SK-N-SH (cell line): ENCODE data around the gene HDLBP. TPM values are rescaled to one million over a fixed set of nuclear protein-coding genes. Genes with fewer than 3 reads are reported as not detected.

ENCODE experiments used
- CTCF ChIA-PET: fragments of 300-600, 350-600 bp; formaldehyde crosslinking; extraction: SDS; loops from one replicate; lab custom pipeline; 2021; lab: Yijun Ruan, JAX
- POLR2A ChIA-PET: fragments of 350-600 bp; sonication (Branson Sonifier 250); formaldehyde crosslinking; extraction: SDS; loops from one replicate; lab custom pipeline; 2020; ENCODE audit warnings: antibody characterized with exemption, inconsistent platforms; lab: Yijun Ruan, JAX
- DNase-seq: peaks from one replicate; pipeline ENCODE4 v3.0.0; 2012
- H2AFZ ChIP-seq: fragments of 200-600 bp; sonication (generic); 2 replicates; pipeline ENCODE4 v1.8.1; 2016; ENCODE audit warnings: antibody characterized with exemption, mild to moderate bottlenecking, low read depth
- H3F3A ChIP-seq: fragments of 200-600 bp; sonication (generic); replicated peaks from 2 replicates; pipeline ENCODE3; 2016; ENCODE audit warnings: antibody characterized with exemption, mild to moderate bottlenecking; ENCODE audit not compliant: insufficient read depth
- H3K27ac ChIP-seq, 2 experiments: fragments of 200-500 bp in 1 of 2; fragments of 200-600 bp in 1 of 2; sonication (Bioruptor generic) in 1 of 2; sonication (generic), shearing (Covaris generic) in 1 of 2; 2 replicates each; pipeline versions ENCODE4 v1.5.1 to v1.6.1; 2014 to 2016; ENCODE audit warnings: low read depth in 2 of 2, inconsistent platforms in 1 of 2, low read length in 1 of 2, mild to moderate bottlenecking in 1 of 2, mixed read lengths in 1 of 2
- H3K27me3 ChIP-seq: fragments of 200-600 bp; sonication (generic), shearing (Covaris generic); 2 replicates; pipeline ENCODE4 v1.6.1; 2016; ENCODE audit warnings: mixed run types; ENCODE audit not compliant: insufficient read depth
- H3K36me3 ChIP-seq, 2 experiments: fragments of 200-500 bp in 1 of 2; fragments of 200-600 bp in 1 of 2; sonication (Bioruptor generic) in 1 of 2; sonication (generic) in 1 of 2; replicated peaks in 1 of 2; 2 replicates each; pipeline versions ENCODE3 to v1.5.1; 2014 to 2016; ENCODE audit warnings: low read length in 1 of 2, mild to moderate bottlenecking in 1 of 2; ENCODE audit not compliant: insufficient read depth in 2 of 2, control insufficient read depth in 1 of 2
- H3K4me1 ChIP-seq, 2 experiments: fragments of 200-500 bp in 1 of 2; fragments of 200-600 bp in 1 of 2; sonication (Bioruptor generic) in 1 of 2; sonication (generic), shearing (Covaris generic) in 1 of 2; 2 replicates each; pipeline versions ENCODE4 v1.5.1 to v1.6.1; 2014 to 2016; ENCODE audit warnings: low read depth in 1 of 2, low read length in 1 of 2, mixed run types in 1 of 2; ENCODE audit not compliant: insufficient read depth in 2 of 2, control insufficient read depth in 1 of 2
- H3K4me2 ChIP-seq: fragments of 200-600 bp; sonication (generic), shearing (Covaris generic); 2 replicates; pipeline ENCODE4 v1.6.1; 2017; ENCODE audit warnings: mixed run types
- H3K4me3 ChIP-seq, 2 experiments: fragments of 200-500 bp in 1 of 2; fragments of 200-600 bp in 1 of 2; sonication (Bioruptor generic) in 1 of 2; sonication (generic), shearing (Covaris generic) in 1 of 2; 2 replicates each; pipeline versions ENCODE4 v1.5.1 to v1.8.1; 2014 to 2016; ENCODE audit warnings: low read depth in 2 of 2, inconsistent platforms in 1 of 2, low read length in 1 of 2, mild to moderate bottlenecking in 1 of 2, mixed read lengths in 1 of 2, moderate library complexity in 1 of 2
- H3K79me2 ChIP-seq: fragments of 200-600 bp; sonication (generic); 2 replicates; pipeline ENCODE4 v1.8.1; 2017; ENCODE audit warnings: mild to moderate bottlenecking; ENCODE audit not compliant: insufficient read depth
- H3K9ac ChIP-seq: fragments of 200-600 bp; sonication (generic); 2 replicates; pipeline ENCODE4 v1.6.1; 2017; ENCODE audit warnings: mixed run types
- H3K9me2 ChIP-seq: fragments of 200-600 bp; sonication (generic); 2 replicates; pipeline ENCODE4 v1.6.1; 2017; ENCODE audit warnings: mixed run types
- H3K9me3 ChIP-seq: fragments of 200-600 bp; sonication (generic); 2 replicates; pipeline ENCODE4 v1.6.1; 2017; ENCODE audit warnings: mixed run types, mild to moderate bottlenecking, moderate library complexity
- H4K20me1 ChIP-seq: fragments of 200-600 bp; sonication (generic); 2 replicates; pipeline ENCODE4 v1.6.1; 2017; ENCODE audit warnings: mild to moderate bottlenecking, mixed run types; ENCODE audit not compliant: insufficient read depth
- CHD2 ChIP-seq: fragments of 150-350 bp; IDR thresholded peaks from 2 replicates; pipeline ENCODE4 v1.6.1; 2018; ENCODE audit warnings: low read length; ENCODE audit not compliant: partially characterized antibody
- EP300 ChIP-seq, 2 experiments: IDR thresholded peaks; 2 replicates each; pipeline versions ENCODE4 v1.4.0 to v1.6.1; 2012; ENCODE audit warnings: borderline replicate concordance in 1 of 2, low read depth in 1 of 2, low read length in 1 of 2
- FOXJ3 ChIP-seq: sonication (generic); formaldehyde crosslinking; IDR thresholded peaks from 2 replicates; pipeline ENCODE4 v1.5.1; 2020; ENCODE audit warnings: mild to moderate bottlenecking, missing genetic modification reagents
- GABPA ChIP-seq: IDR thresholded peaks from 2 replicates; pipeline ENCODE4 v1.4.0; 2012; ENCODE audit warnings: low read depth, mild to moderate bottlenecking
- GATA2 ChIP-seq: sonication (generic); formaldehyde crosslinking; IDR thresholded peaks from 2 replicates; pipeline ENCODE4 v1.5.0; 2020; ENCODE audit warnings: mild to moderate bottlenecking, missing genetic modification reagents
- IRF3 ChIP-seq: fragments of 150-350 bp; IDR thresholded peaks from 2 replicates; pipeline ENCODE4 v1.6.1; 2016; ENCODE audit warnings: mild to moderate bottlenecking, low read depth, low read length
- MAX ChIP-seq: IDR thresholded peaks from 2 replicates; pipeline ENCODE4 v1.4.0; 2012; ENCODE audit warnings: low read depth
- MXI1 ChIP-seq: IDR thresholded peaks from 2 replicates; pipeline ENCODE4 v1.6.1; 2012; ENCODE audit warnings: mild to moderate bottlenecking, low read depth, low read length, improper control_type of control experiment
- NFIC ChIP-seq: IDR thresholded peaks from 2 replicates; pipeline ENCODE4 v1.4.0; 2012; ENCODE audit warnings: borderline replicate concordance
- POLR2AphosphoS5 ChIP-seq: IDR thresholded peaks from 2 replicates; pipeline ENCODE4 v1.6.1; 2012; ENCODE audit warnings: low read depth, low read length
- RAD21 ChIP-seq: IDR thresholded peaks from 2 replicates; pipeline ENCODE4 v1.6.1; 2012; ENCODE audit warnings: mild to moderate bottlenecking, low read length
- REST ChIP-seq: IDR thresholded peaks from 2 replicates; pipeline ENCODE4 v1.6.1; 2012; ENCODE audit warnings: mild to moderate bottlenecking, low read depth, low read length, moderate library complexity
- RXRA ChIP-seq: IDR thresholded peaks from 2 replicates; pipeline ENCODE4 v1.4.0; 2012; ENCODE audit warnings: low read depth, mild to moderate bottlenecking, borderline replicate concordance
- WGBS: methylation state at CpG from one replicate; pipeline ENCODE4 v1.1.6; 2017; ENCODE audit warnings: low lambda C conversion rate; 5-methylcytosine and 5-hydroxymethylcytosine counted together
- polyA plus RNA-seq, 3 experiments: library from polyadenylated mRNA; depleted of rRNA; stranded (reverse); fragments of >200 nt; gene quantifications; 2 replicates each; pipeline ENCODE4 v1.2.3, GENCODE V29; 2012

HDLBP gene
- polyA plus RNA-seq, 1 of the 3 experiments (the other 2 are of a cell fraction) = 263 TPM

- TF ChIP-seq GATA2 (CRISPR knock-in tag) (no peak), REST (no peak), RXRA (no peak), RAD21 (no peak), GABPA (no peak)
Measured at GRCh38 chr2:241359481-241360045, 44.1 kb upstream of the HDLBP start (continued).

- no peak overlapping the region for H3K9ac ChIP-seq
- no peak overlapping the region for H3K4me2 ChIP-seq
- H2AFZ ChIP-seq = no peak overlapping the region
- no peaks in the 10 kb centered on the region for H3K27me3 ChIP-seq
- ChIA-PET CTCF (interaction anchor here (0.8 to 2.3 kb wide), 3 partner anchors 10 to 520 kb away, joined by 3 to 8 read pairs (median 4); no protein-coding TSS in a partner anchor), POLR2A (no interaction called here)
- no peak overlapping the region for H3K4me3 ChIP-seq
- TF ChIP-seq POLR2AphosphoS5 = no peak
- TF ChIP-seq MXI1 = no peak
- TF ChIP-seq MAX = no peak
- TF ChIP-seq CHD2 = no peak
- TF ChIP-seq EP300 (IDR thresholded peaks at IDR 0.05; ENCODE audit: borderline replicate concordance in 1 of 2, low read depth in 1 of 2, low read length in 1 of 2) = no peak
- TF ChIP-seq NFIC = no peak
- TF ChIP-seq IRF3 = no peak
- TF ChIP-seq FOXJ3 (CRISPR knock-in tag) = no peak
- H3K79me2 ChIP-seq = peaks cover 70% of the 10 kb centered on the region
- H4K20me1 ChIP-seq = peaks cover 46% of the 10 kb centered on the region
- H3F3A ChIP-seq = peaks cover 18% of the 10 kb centered on the region
- DNase-seq = no peak
- 95% methylated on average over 5 of the region's 5 CpGs for WGBS
- H3K27ac ChIP-seq = no peak overlapping the region
- peaks cover 8 to 17% of the 10 kb centered on the region in 2 experiments for H3K36me3 ChIP-seq
- no peaks in the 10 kb centered on the region for H3K9me3 ChIP-seq
- no peaks in the 10 kb centered on the region for H3K9me2 ChIP-seq
- peaks cover 0 to 13% of the 10 kb centered on the region in 2 experiments; a peak in 3 of 4 replicates for H3K4me1 ChIP-seq
Measured at GRCh38 chr2:241358470-241358869, 43.0 kb upstream of the HDLBP start.
